Activated CD4-positive, alpha-beta T cell treated with anti-CD3 and anti-CD28 coated beads, Interleukin-2, amount 50 U/mL, for 24 hours (primary cell): ENCODE data around the gene TNIP1.
A peak's percentile ranks its signal among the peaks of the same experiment; 100 is the strongest.

Experiments
- DNase-seq, 2 donors: peaks; one replicate each; pipeline ENCODE4 v3.0.0-alpha.2; 2020; ENCODE audit warnings: low read depth in 1 of 2, low spot score in 1 of 2

The TNIP1 gene

GRCh38 chr5:151067632-151068432, 13.0 kb downstream of the TNIP1 start:
- DNase-seq: no peak

- no peak for DNase-seq
Measured at GRCh38 chr5:151066920-151067319, 13.9 kb downstream of the TNIP1 start.

GRCh38 chr5:151065609-151066008, 15.2 kb downstream of the TNIP1 start:
- no peak for DNase-seq

GRCh38 chr5:151064916-151065499, 15.8 kb downstream of the TNIP1 start:
- no peak for DNase-seq

GRCh38 chr5:151063142-151063989, 17.5 kb downstream of the TNIP1 start:
- DNase-seq: no peak

- no peak for DNase-seq
Measured at GRCh38 chr5:151062405-151063141, 18.3 kb downstream of the TNIP1 start.

GRCh38 chr5:151060742-151061141, 20.1 kb downstream of the TNIP1 start:
- DNase-seq: no peak

GRCh38 chr5:151058891-151059489, 21.8 kb downstream of the TNIP1 start:
- DNase-seq: no peak

- no peak for DNase-seq
Measured at GRCh38 chr5:151058301-151058700, 22.5 kb downstream of the TNIP1 start.

- DNase-seq: no peak
Measured at GRCh38 chr5:151056379-151057325, 24.2 kb downstream of the TNIP1 start.

GRCh38 chr5:151055336-151055735, 25.5 kb downstream of the TNIP1 start:
- no peak for DNase-seq

- no peak for DNase-seq
Measured at GRCh38 chr5:151054709-151055108, 26.1 kb downstream of the TNIP1 start.

- DNase-seq: no peak
Measured at GRCh38 chr5:151053796-151054462, 26.9 kb downstream of the TNIP1 start.

- no peak for DNase-seq
Measured at GRCh38 chr5:151052836-151053235, 28.0 kb downstream of the TNIP1 start.

- DNase-seq: no peak
Measured at GRCh38 chr5:151051931-151052608, 28.8 kb downstream of the TNIP1 start.

GRCh38 chr5:151051066-151051930, 29.5 kb downstream of the TNIP1 start:
- DNase-seq: peak; percentile 36 to 61

GRCh38 chr5:151048526-151048925, 32.3 kb downstream of the TNIP1 start:
- DNase-seq: no peak
